GM19351 (cell line): Measurements from ENCODE around the gene GRIN1.

Source experiments
- ATAC-seq: cut with Tn5 transposase; IDR thresholded peaks from one replicate; pipeline ENCODE4 v1.9.1; 2021; ENCODE audit warnings: mild to moderate bottlenecking, moderate library complexity; ENCODE audit not compliant: unreplicated experiment

GRIN1 gene

GRCh38 chr9:137145731-137146526 is 7.0 kb downstream of the GRIN1 start:
- no peak for ATAC-seq

- ATAC-seq = no peak
Measured at GRCh38 chr9:137146527-137146918, 7.6 kb downstream of the GRIN1 start.

- no peak for ATAC-seq
Measured at GRCh38 chr9:137147091-137147792, 8.3 kb downstream of the GRIN1 start.

- ATAC-seq = no peak
Measured at GRCh38 chr9:137147793-137148160, 8.8 kb downstream of the GRIN1 start.

- no peak for ATAC-seq
Measured at GRCh38 chr9:137148242-137148641, 9.3 kb downstream of the GRIN1 start.

GRCh38 chr9:137148661-137149060 is 9.7 kb downstream of the GRIN1 start:
- no peak for ATAC-seq

- ATAC-seq = no peak
Measured at GRCh38 chr9:137149363-137149762, 10.4 kb downstream of the GRIN1 start.

- peak; percentile 19 for ATAC-seq
Measured at GRCh38 chr9:137149942-137150616, 11.1 kb downstream of the GRIN1 start.

GRCh38 chr9:137150617-137151457 is 11.9 kb downstream of the GRIN1 start:
- peak; percentile 45 for ATAC-seq

GRCh38 chr9:137152844-137153405 is 14.0 kb downstream of the GRIN1 start:
- no peak for ATAC-seq

- no peak for ATAC-seq
Measured at GRCh38 chr9:137156567-137157375, 17.8 kb downstream of the GRIN1 start.

- ATAC-seq = no peak
Measured at GRCh38 chr9:137157618-137158415, 18.9 kb downstream of the GRIN1 start.

GRCh38 chr9:137158625-137159024 is 19.7 kb downstream of the GRIN1 start:
- no peak for ATAC-seq

GRCh38 chr9:137159105-137160053 is 20.4 kb downstream of the GRIN1 start:
- no peak for ATAC-seq

- no peak for ATAC-seq
Measured at GRCh38 chr9:137160054-137160425, 21.1 kb downstream of the GRIN1 start.

- ATAC-seq = no peak
Measured at GRCh38 chr9:137160716-137161557, 22.0 kb downstream of the GRIN1 start.
